H1 (cell line): ENCODE measurements around the gene GRIFIN. TPM values are rescaled to one million over a fixed set of nuclear protein-coding genes. Genes with fewer than 3 reads are reported as not detected.

Experiments
- CTCF ChIA-PET: fragments of 300-600 bp; sonication (Branson Sonifier 250); formaldehyde crosslinking; loops from one replicate; lab custom pipeline; 2021; ENCODE audit not compliant: partially characterized antibody; lab: Charles Lee
- POLR2A ChIA-PET: fragments of 300-600 bp; sonication (Branson Sonifier 250); formaldehyde crosslinking; loops from one replicate; lab custom pipeline; 2021; ENCODE audit warnings: inconsistent platforms; ENCODE audit not compliant: partially characterized antibody; lab: Charles Lee
- DNase-seq, 2 experiments: peaks; one replicate each; pipeline versions ENCODE4 v3.0.0 to v3.0.0-alpha.2; 2010 to 2022; ENCODE audit warnings: low spot score in 2 of 2, low read depth in 1 of 2, mixed read lengths in 1 of 2
- FAIRE-seq: peaks from 2 replicates; lab custom pipeline; 2011; peaks lifted over from hg19 to GRCh38; lab: Jason Lieb, UNC
- H2AFZ ChIP-seq: 2 replicates; pipeline ENCODE4 v1.8.1; 2012; ENCODE audit warnings: low read length, inconsistent platforms
- H2AK5ac ChIP-seq: 2 replicates; pipeline ENCODE4 v1.6.1; 2013; ENCODE audit warnings: low read depth, low read length
- H2BK120ac ChIP-seq: replicated peaks from 2 replicates; pipeline ENCODE3; 2013; ENCODE audit warnings: low read depth, low read length, inconsistent platforms
- H2BK12ac ChIP-seq: 2 replicates; pipeline ENCODE4 v1.6.1; 2013; ENCODE audit warnings: low read depth, low read length
- H2BK15ac ChIP-seq: 2 replicates; pipeline ENCODE4 v1.6.1; 2013; ENCODE audit warnings: low read length
- H2BK20ac ChIP-seq: 2 replicates; pipeline ENCODE4 v1.6.1; 2013; ENCODE audit warnings: low read length
- H2BK5ac ChIP-seq: 2 replicates; pipeline ENCODE4 v1.6.1; 2013; ENCODE audit warnings: low read depth, low read length
- H3K14ac ChIP-seq: 2 replicates; pipeline ENCODE4 v1.6.1; 2013; ENCODE audit warnings: inconsistent platforms; ENCODE audit not compliant: insufficient read length
- H3K18ac ChIP-seq: 2 replicates; pipeline ENCODE4 v1.6.1; 2013; ENCODE audit warnings: low read length; ENCODE audit errors: extremely low read depth
- H3K23ac ChIP-seq: 2 replicates; pipeline ENCODE4 v1.6.1; 2013; ENCODE audit warnings: inconsistent platforms; ENCODE audit not compliant: insufficient read length
- H3K23me2 ChIP-seq: 2 replicates; pipeline ENCODE4 v1.6.1; 2013; ENCODE audit warnings: low read depth, low read length
- H3K27ac ChIP-seq: 2 replicates; pipeline ENCODE4 v1.6.1; 2011; ENCODE audit warnings: low read depth, low read length, inconsistent platforms
- H3K27me3 ChIP-seq, 4 experiments: replicated peaks in 1 of 4; 1 replicate in 1 of 4; 2 replicates in 3 of 4; pipeline versions ENCODE4 v1.6.1 to v1.8.1; 2011 to 2013; ENCODE audit warnings: low read length in 3 of 4, mild to moderate bottlenecking in 3 of 4, inconsistent platforms in 2 of 4, mixed read lengths in 2 of 4, moderate library complexity in 1 of 4; ENCODE audit not compliant: control insufficient read depth in 3 of 4, insufficient read depth in 3 of 4; ENCODE audit errors: extremely low read depth in 1 of 4
- H3K36me3 ChIP-seq, 4 experiments: 2 replicates each; pipeline versions ENCODE4 v1.6.1 to v1.8.1; 2011 to 2013; ENCODE audit warnings: mild to moderate bottlenecking in 4 of 4, low read length in 3 of 4, moderate library complexity in 2 of 4, control low read depth in 1 of 4, inconsistent platforms in 1 of 4; ENCODE audit not compliant: insufficient read depth in 4 of 4, control insufficient read depth in 2 of 4
- H3K4ac ChIP-seq: replicated peaks from 2 replicates; pipeline ENCODE3; 2013; ENCODE audit warnings: low read length, low read depth, mixed read lengths, inconsistent platforms; ENCODE audit not compliant: insufficient read length
- H3K4me1 ChIP-seq, 4 experiments: replicated peaks in 1 of 4; 1 replicate in 1 of 4; 2 replicates in 3 of 4; pipeline versions ENCODE4 v1.6.1 to v1.8.1; 2011 to 2013; ENCODE audit warnings: low read length in 3 of 4, inconsistent platforms in 2 of 4, mixed read lengths in 1 of 4; ENCODE audit not compliant: insufficient read depth in 4 of 4, control insufficient read depth in 3 of 4
- H3K4me2 ChIP-seq, 2 experiments: 2 replicates each; pipeline versions ENCODE4 v1.6.1 to v1.8.1; 2011 to 2013; ENCODE audit warnings: low read depth in 2 of 2, low read length in 2 of 2, control low read depth in 1 of 2, inconsistent platforms in 1 of 2, mild to moderate bottlenecking in 1 of 2; ENCODE audit not compliant: insufficient read depth in 1 of 2
- H3K4me3 ChIP-seq, 4 experiments: fragments of 200-600, 300-600 bp in 1 of 4; sonication (generic), shearing (Covaris generic), sonication (Bioruptor Twin) in 1 of 4; 2 replicates each; pipeline versions ENCODE4 v1.5.1 to v1.8.1; 2011 to 2016; ENCODE audit warnings: low read length in 4 of 4, low read depth in 3 of 4, control low read depth in 2 of 4, inconsistent platforms in 2 of 4, mild to moderate bottlenecking in 2 of 4, mixed read lengths in 1 of 4, moderate library complexity in 1 of 4; ENCODE audit not compliant: insufficient read depth in 2 of 4; ENCODE audit errors: extremely low read depth in 1 of 4
- H3K56ac ChIP-seq: replicated peaks from 2 replicates; pipeline ENCODE3; 2013; ENCODE audit warnings: low read depth, mild to moderate bottlenecking, mixed read lengths, low read length, inconsistent platforms; ENCODE audit not compliant: insufficient read length
- H3K79me1 ChIP-seq: 2 replicates; pipeline ENCODE4 v1.6.1; 2013; ENCODE audit warnings: low read depth, low read length, control low read depth
- H3K79me2 ChIP-seq, 2 experiments: 2 replicates each; pipeline versions ENCODE4 v1.6.1 to v1.8.1; 2012 to 2013; ENCODE audit warnings: low read length in 2 of 2, mild to moderate bottlenecking in 2 of 2, inconsistent platforms in 1 of 2; ENCODE audit not compliant: insufficient read depth in 2 of 2, control insufficient read depth in 1 of 2
- H3K9ac ChIP-seq, 4 experiments: replicated peaks in 1 of 4; 1 replicate in 1 of 4; 2 replicates in 3 of 4; pipeline versions ENCODE4 v1.6.1 to v1.8.1; 2011 to 2013; ENCODE audit warnings: low read depth in 3 of 4, low read length in 3 of 4, control low read depth in 2 of 4, mild to moderate bottlenecking in 2 of 4, moderate library complexity in 2 of 4, inconsistent platforms in 1 of 4; ENCODE audit errors: extremely low read depth in 1 of 4
- H3K9me3 ChIP-seq, 2 experiments: 2 replicates each; pipeline versions ENCODE4 v1.6.1 to v1.8.1; 2012 to 2013; ENCODE audit warnings: mild to moderate bottlenecking in 2 of 2, moderate library complexity in 2 of 2, control low read depth in 1 of 2, inconsistent platforms in 1 of 2, low read depth in 1 of 2, low read length in 1 of 2, mixed read lengths in 1 of 2; ENCODE audit not compliant: insufficient read depth in 2 of 2
- H4K20me1 ChIP-seq, 2 experiments: replicated peaks in 1 of 2; 2 replicates each; pipeline versions ENCODE3 to v1.8.1; 2011 to 2013; ENCODE audit warnings: inconsistent platforms in 2 of 2, low read length in 2 of 2, mild to moderate bottlenecking in 1 of 2; ENCODE audit not compliant: insufficient read depth in 2 of 2, control insufficient read depth in 1 of 2
- H4K5ac ChIP-seq: 2 replicates; pipeline ENCODE4 v1.6.1; 2013; ENCODE audit warnings: low read length, low read depth, mixed read lengths, inconsistent platforms; ENCODE audit not compliant: insufficient read length
- H4K8ac ChIP-seq: 2 replicates; pipeline ENCODE4 v1.8.0; 2013; ENCODE audit warnings: mild to moderate bottlenecking, moderate library complexity, low read length, inconsistent platforms; ENCODE audit not compliant: insufficient read depth; ENCODE audit errors: extremely low read depth
- H4K91ac ChIP-seq: replicated peaks from 2 replicates; pipeline ENCODE3; 2013; ENCODE audit warnings: low read length, mixed read lengths, inconsistent platforms; ENCODE audit not compliant: insufficient read length
- ASH2L ChIP-seq: fragments of 200-600, 300-600 bp; sonication (generic); IDR thresholded peaks from one replicate; pipeline ENCODE4 v1.7.1; 2017; ENCODE audit warnings: low read length
- BACH1 ChIP-seq: IDR thresholded peaks from 2 replicates; pipeline ENCODE4 v1.6.1; 2012; ENCODE audit warnings: low read length, improper control_type of control experiment
- BRCA1 ChIP-seq: IDR thresholded peaks from 2 replicates; pipeline ENCODE4 v1.6.1; 2012; ENCODE audit warnings: low read depth, low read length, improper control_type of control experiment
- EGR1 ChIP-seq: IDR thresholded peaks from 2 replicates; pipeline ENCODE4 v1.6.1; 2011; ENCODE audit warnings: low read depth, low read length, borderline replicate concordance
- HDAC6 ChIP-seq: IDR thresholded peaks from one replicate; pipeline ENCODE4 v1.7.1; 2012; ENCODE audit warnings: low read depth, mild to moderate bottlenecking, inconsistent platforms, low read length, moderate library complexity
- JUN ChIP-seq: IDR thresholded peaks from 2 replicates; pipeline ENCODE4 v1.6.1; 2011; ENCODE audit warnings: low read depth, mild to moderate bottlenecking, improper control_type of control experiment, low read length
- NANOG ChIP-seq: IDR thresholded peaks from 2 replicates; pipeline ENCODE4 v1.6.1; 2011; ENCODE audit warnings: low read length, low read depth, mild to moderate bottlenecking, inconsistent platforms; ENCODE audit not compliant: insufficient read depth, poor library complexity, severe bottlenecking
- NRF1 ChIP-seq: IDR thresholded peaks from 2 replicates; pipeline ENCODE4 v1.6.1; 2011; ENCODE audit warnings: mild to moderate bottlenecking, low read depth, low read length, improper control_type of control experiment
- SAP30 ChIP-seq: fragments of 300-600 bp; sonication (generic); IDR thresholded peaks from 2 replicates; pipeline ENCODE4 v1.7.1; 2012; ENCODE audit warnings: low read length, moderate library complexity, mild to moderate bottlenecking, inconsistent platforms; ENCODE audit not compliant: insufficient read depth, insufficient replicate concordance
- TBP ChIP-seq: IDR thresholded peaks from 2 replicates; pipeline ENCODE4 v1.6.1; 2011; ENCODE audit warnings: low read depth, low read length, improper control_type of control experiment
- TEAD4 ChIP-seq: IDR thresholded peaks from 2 replicates; pipeline ENCODE4 v1.6.1; 2012; ENCODE audit warnings: low read depth, low read length, inconsistent platforms, mixed read lengths
- ZNF274 ChIP-seq: IDR thresholded peaks from 2 replicates; pipeline ENCODE4 v1.7.0; 2012; ENCODE audit warnings: low read length, borderline replicate concordance; ENCODE audit errors: extremely low read depth
- WGBS, 2 experiments: shearing (Covaris generic) in 1 of 2; methylation state at CpG; one replicate each; pipeline versions ENCODE4 v1.1.6 to v1.1.7; 2013 to 2015; ENCODE audit warnings: low lambda C conversion rate in 2 of 2, mixed read lengths in 2 of 2, inconsistent platforms in 1 of 2, low coverage in 1 of 2, missing lambda C conversion rate in 1 of 2; ENCODE audit not compliant: insufficient replicate concordance in 2 of 2, insufficient coverage in 1 of 2, insufficient read length in 1 of 2; ENCODE audit errors: extremely low coverage in 1 of 2, missing lambda C conversion rate in 1 of 2; 5-methylcytosine and 5-hydroxymethylcytosine counted together
- polyA plus RNA-seq, 7 experiments: library from polyadenylated mRNA; depleted of rRNA in 3 of 7; stranded (reverse) in 5 of 7; unstranded in 2 of 7; fragments of >200 nt in 5 of 7; fragments of 200-250 nt in 2 of 7; gene quantifications; 1 replicate in 5 of 7; 2 replicates in 1 of 7; 4 replicates in 1 of 7; pipeline versions ENCODE4 v1.2.1 to v1.2.3, GENCODE V29; 2011 to 2013; ENCODE audit warnings: missing spikeins in 2 of 7, mixed read lengths in 2 of 7
- total RNA-seq: library from RNA; stranded (reverse); fragmentation: NEBNext Ultra II Directional; extraction: Animal tissue kit (Norgen Biotek cat#: 25700); gene quantifications from 2 replicates; pipeline ENCODE4 v1.2.1, GENCODE V29; 2021

Gene GRIFIN
- total and polyA plus RNA-seq, 2 of the 8 experiments (the other 6 are each of a cell fraction or from before 2014, with no cell fraction given) = not detected

- H2BK12ac ChIP-seq = no peak overlapping the region
- no peaks in the 10 kb centered on the region; a peak in 1 of 4 replicates for H3K9me3 ChIP-seq
- no peaks in the 10 kb centered on the region for H3K36me3 ChIP-seq
- no peak overlapping the region for H2AK5ac ChIP-seq
- no peak overlapping the region for H3K4me2 ChIP-seq
- FAIRE-seq (no peak), DNase-seq (no peak)
- H4K8ac ChIP-seq = no peak overlapping the region; the same call in none of the 2 replicates
- no peaks in the 10 kb centered on the region for H3K4me1 ChIP-seq
- ChIA-PET POLR2A (interaction anchor here (1.3 to 1.8 kb wide), 3 partner anchors 9 to 36 kb away, joined by 3 to 8 read pairs (median 3); no protein-coding TSS in a partner anchor), CTCF (interaction anchor here (1.1 to 2.0 kb wide), 7 partner anchors 11 to 55 kb away, joined by 3 to 8 read pairs (median 4); no protein-coding TSS in a partner anchor)
- H3K56ac ChIP-seq = no peak overlapping the region
- H4K20me1 ChIP-seq = no peaks in the 10 kb centered on the region
- TF ChIP-seq NANOG = no peak
- TF ChIP-seq ASH2L = no peak
- no peak for TF ChIP-seq ZNF274
- no peak for TF ChIP-seq TBP
- TF ChIP-seq BACH1 = no peak
- no peak for TF ChIP-seq TEAD4
- TF ChIP-seq HDAC6 = no peak
- no peak for TF ChIP-seq NRF1
- no peak for TF ChIP-seq SAP30
- TF ChIP-seq BRCA1 = no peak
- no peak for TF ChIP-seq JUN
- TF ChIP-seq EGR1 = no peak
- H3K23ac ChIP-seq = no peak overlapping the region
- H2BK15ac ChIP-seq = no peak overlapping the region
- H2BK5ac ChIP-seq = no peak overlapping the region
- H2BK20ac ChIP-seq = no peak overlapping the region
- H3K79me2 ChIP-seq = no peaks in the 10 kb centered on the region
- no peak overlapping the region for H3K9ac ChIP-seq
- H3K79me1 ChIP-seq = no peaks in the 10 kb centered on the region
- H2BK120ac ChIP-seq = no peak overlapping the region
- H3K27ac ChIP-seq = no peak overlapping the region
- H4K91ac ChIP-seq = no peak overlapping the region
- H2AFZ ChIP-seq = no peak overlapping the region
- peaks cover 16% of the 10 kb centered on the region; the same call in 1 of the 2 replicates for H3K23me2 ChIP-seq
- no peak overlapping the region for H3K18ac ChIP-seq
- WGBS, 2 experiments = 97% methylated on average over 9 of the region's 14 CpGs; no CpG with 5 or more reads in 1 of the 2 experiments
- H3K4ac ChIP-seq = no peak overlapping the region
- no peak overlapping the region for H3K14ac ChIP-seq
- no peak overlapping the region for H4K5ac ChIP-seq
- no peak overlapping the region for H3K4me3 ChIP-seq
- no peaks in the 10 kb centered on the region for H3K27me3 ChIP-seq
Measured at GRCh38 chr7:2487586-2488271, 11.5 kb upstream of the GRIFIN start.
